GM20000 (cell line): ENCODE measurements around the gene SUSD1.

Source experiments
- DNase-seq: peaks from one replicate; pipeline ENCODE4 v3.0.0; 2012; ENCODE audit warnings: low spot score
- TF ChIP-seq, protein P1 (sequence below): IDR thresholded peaks from 2 replicates; pipeline ENCODE4 v1.5.1; 2012; ENCODE audit warnings: mild to moderate bottlenecking, control low read depth; ENCODE audit errors: extremely low read depth, missing control alignments

Gene SUSD1

DNA sequence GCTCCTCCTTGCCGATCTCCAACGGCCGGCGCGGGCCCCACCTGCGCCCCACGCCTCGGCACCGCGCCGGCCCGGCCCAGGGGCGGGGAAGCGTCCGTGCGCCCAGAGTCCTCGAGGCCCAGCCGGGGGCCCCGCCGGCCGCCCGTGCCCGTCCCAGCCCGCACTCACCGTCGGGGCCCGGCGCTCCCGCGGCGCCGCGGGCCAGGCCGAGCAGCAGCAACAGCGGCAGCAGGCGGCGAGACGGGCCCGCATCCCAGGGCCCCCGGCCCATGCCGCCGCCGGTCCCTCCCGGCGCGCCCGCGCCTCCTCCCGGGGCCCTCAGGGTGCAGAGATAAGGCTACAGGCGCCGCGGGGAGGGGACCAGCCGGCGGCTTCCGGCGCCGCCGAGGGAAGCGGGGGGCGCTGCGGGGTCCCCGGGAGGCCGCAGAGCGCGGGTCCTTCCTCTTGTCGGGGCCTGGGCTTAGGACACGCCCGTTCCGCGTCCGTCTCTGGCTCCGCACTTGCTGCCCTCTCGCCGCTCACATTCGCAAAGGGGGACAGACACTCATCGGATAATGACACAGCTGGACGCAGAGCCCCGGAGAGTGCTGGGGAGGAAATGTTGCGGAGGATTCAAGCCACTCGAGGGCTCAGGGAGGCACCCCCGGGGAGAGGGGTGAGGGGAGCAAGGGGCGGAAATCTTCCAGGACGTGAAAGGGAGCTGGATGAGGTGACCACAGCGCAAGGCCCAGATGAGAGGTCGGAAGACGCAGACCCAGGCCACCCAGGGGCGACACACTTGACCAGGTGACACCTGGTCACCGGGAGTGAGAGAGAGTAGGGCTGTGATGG lies at the start of gene SUSD1:
Gene SUSD1 (minus strand): TSS at position 333 of the 831 bp plus-strand sequence. CDS start 62 bp downstream, at position 271.
- TF ChIP-seq, protein P1, sequence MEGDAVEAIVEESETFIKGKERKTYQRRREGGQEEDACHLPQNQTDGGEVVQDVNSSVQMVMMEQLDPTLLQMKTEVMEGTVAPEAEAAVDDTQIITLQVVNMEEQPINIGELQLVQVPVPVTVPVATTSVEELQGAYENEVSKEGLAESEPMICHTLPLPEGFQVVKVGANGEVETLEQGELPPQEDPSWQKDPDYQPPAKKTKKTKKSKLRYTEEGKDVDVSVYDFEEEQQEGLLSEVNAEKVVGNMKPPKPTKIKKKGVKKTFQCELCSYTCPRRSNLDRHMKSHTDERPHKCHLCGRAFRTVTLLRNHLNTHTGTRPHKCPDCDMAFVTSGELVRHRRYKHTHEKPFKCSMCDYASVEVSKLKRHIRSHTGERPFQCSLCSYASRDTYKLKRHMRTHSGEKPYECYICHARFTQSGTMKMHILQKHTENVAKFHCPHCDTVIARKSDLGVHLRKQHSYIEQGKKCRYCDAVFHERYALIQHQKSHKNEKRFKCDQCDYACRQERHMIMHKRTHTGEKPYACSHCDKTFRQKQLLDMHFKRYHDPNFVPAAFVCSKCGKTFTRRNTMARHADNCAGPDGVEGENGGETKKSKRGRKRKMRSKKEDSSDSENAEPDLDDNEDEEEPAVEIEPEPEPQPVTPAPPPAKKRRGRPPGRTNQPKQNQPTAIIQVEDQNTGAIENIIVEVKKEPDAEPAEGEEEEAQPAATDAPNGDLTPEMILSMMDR, result no peak
- DNase-seq, result peak; percentile 82

DNA sequence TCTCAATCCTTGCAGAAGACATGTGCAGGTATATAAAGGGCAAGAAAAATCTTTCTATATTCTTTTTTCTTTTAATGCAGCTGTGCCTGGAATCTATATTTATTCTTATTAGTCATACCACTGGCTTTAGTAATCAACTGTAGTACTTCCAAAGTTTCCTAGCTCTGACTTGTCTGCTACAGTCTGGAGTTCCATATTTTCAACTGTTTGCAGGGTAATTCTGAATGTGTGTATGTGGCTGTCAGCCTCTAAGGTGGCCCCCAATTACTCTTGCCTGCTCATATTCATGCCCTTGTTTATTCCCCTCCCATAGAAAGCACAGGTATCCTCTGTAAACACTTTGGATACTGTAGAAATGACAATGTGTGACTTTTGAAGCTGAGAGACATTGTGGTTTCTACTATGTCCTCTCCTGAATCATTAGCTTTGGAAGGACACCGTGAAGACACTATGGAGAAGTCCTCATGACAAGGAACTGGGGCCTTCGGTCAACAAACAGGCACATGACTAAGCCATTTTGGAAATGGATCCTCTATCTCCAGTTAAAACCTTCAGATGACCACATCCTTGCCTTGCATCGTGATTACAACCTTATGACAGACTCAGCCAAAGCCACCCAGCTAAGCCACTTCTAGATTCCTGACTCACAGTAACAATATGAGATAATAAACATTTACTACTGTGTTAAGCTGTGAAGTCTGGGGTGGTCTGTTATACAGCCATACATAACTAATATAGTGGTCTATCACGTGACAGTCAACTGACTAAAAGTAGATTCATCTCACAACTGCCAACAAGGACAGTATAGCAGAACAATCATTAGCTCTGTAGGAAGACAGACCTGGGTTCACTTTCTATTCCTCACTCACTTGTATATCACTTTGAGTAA lies 49.5 kb upstream of the SUSD1 start:
- TF ChIP-seq, protein P1, result no peak

DNA sequence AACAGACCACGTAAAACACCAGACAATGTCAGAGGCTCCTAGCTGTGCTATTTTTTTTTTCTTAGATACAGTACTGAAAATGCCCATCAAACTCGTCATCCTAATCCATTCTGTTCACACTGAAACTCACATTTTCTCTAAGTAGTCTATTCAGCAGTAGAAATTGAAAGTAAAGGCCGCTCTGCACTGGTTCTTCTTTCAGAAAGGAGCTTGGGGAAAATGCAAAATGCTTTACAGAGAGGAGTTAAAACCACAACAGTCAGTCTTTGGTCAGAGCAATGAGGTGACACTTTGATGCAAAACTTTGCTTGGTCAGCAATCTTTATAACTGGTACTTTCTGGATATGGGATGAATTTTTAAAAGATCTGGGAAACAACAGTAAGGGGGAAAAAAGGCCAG lies 43.8 kb upstream of the SUSD1 start:
- TF ChIP-seq, protein P1, result no peak
- DNase-seq, result peak; percentile 56

More for the DNA sequence above, 49.5 kb upstream of the SUSD1 start:
- DNase-seq, result peak; percentile 10

DNA sequence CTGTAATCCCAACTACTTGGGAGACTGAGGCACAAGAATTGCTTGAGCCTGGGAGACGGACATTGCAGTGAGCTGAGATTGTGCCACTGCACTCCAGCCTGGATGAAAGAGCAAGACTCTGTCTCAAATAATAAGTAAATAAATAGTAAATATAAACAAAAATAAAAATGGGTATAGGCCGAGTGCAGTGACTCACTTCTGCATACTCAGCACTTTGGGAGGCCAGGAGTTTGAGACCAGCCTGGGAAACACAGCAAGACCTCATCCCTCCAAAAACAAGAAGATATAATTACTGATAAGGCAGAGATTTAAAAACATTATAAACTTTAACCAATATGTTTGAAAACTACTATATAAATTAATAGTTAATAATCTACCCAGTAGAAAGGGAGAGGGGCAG lies 37.8 kb upstream of the SUSD1 start:
- DNase-seq, result no peak
- TF ChIP-seq, protein P1, result no peak

DNA sequence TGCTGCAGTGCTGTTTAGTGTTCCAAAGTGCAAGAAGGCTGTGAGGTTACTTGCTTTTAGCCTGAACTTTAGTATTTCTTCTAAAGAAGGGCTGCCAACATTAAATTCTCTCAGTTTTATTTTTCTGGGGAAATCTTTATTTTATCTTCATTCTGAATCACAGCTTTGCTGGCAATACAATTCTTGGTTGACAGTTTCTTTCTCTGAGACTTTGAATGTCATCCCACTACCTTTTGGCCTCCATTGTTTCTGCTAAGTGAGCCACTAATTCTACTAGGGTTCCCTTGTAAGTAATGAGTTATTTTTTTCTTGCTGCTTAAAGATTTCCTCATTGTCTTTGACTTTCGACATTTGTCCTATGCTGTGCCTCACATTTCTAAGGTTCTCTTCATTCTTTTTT lies 32.4 kb upstream of the SUSD1 start:
- TF ChIP-seq, protein P1, result no peak
- no peak for DNase-seq

DNA sequence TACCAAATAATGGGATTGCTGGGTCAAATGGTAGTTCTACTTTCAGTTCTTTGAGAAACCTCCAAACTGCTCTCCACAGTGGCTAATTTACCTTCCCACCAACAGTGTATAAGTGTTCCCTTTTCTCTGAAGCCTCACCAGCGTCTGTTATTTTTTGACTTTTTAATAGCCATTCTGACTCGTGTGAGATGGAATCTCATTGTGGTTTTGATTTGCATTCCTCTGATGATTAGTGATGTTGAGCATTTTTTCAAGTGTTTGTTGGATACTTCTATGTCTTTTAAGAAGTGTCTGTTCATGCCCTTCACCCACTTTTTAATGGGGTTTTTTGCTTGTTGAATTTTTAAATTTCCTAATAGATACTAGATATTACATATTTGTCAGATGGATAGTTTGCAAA lies 28.4 kb upstream of the SUSD1 start:
- no peak for DNase-seq
- TF ChIP-seq, protein P1, result no peak

DNA sequence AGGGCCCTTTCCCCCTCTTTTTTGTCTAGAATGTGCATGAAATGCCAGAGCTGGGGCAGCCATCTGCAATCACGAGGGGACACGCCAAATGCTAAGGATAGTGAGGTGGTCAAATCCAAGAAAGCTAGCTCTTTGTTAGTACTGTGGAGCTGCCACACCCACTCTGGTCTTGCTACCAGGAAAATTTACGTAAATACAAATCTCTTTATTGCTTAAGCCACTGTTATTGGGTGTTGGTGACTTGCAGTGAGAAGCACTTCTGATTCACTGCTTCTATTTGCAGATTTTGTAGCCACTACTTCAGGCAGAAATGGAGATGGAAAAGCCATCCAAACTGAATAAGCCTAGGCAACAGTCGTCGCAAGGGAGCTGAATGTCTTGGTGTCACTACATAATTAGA lies 25.6 kb upstream of the SUSD1 start:
- DNase-seq, result no peak
- TF ChIP-seq, protein P1, result no peak
